ENCODE measurements around the gene MEMO1.

DNA sequence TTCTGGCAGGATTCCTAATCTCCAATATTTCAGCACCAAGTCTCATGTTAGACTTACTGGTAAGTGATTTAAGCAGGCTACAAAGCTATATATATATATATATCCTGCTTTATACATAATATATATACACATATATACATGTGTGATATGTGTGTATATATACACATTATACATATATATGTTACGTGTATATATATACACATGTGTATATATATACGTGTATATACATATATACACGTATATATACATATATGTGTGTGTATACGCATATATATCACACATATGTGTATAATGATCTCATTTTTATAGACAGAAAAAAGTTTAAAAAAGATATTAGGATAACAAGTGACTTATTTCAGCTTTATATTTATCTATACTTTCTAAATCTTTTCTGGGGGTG lies 41.6 kb downstream of the MEMO1 start:
- TF ChIP-seq, protein P1, sequence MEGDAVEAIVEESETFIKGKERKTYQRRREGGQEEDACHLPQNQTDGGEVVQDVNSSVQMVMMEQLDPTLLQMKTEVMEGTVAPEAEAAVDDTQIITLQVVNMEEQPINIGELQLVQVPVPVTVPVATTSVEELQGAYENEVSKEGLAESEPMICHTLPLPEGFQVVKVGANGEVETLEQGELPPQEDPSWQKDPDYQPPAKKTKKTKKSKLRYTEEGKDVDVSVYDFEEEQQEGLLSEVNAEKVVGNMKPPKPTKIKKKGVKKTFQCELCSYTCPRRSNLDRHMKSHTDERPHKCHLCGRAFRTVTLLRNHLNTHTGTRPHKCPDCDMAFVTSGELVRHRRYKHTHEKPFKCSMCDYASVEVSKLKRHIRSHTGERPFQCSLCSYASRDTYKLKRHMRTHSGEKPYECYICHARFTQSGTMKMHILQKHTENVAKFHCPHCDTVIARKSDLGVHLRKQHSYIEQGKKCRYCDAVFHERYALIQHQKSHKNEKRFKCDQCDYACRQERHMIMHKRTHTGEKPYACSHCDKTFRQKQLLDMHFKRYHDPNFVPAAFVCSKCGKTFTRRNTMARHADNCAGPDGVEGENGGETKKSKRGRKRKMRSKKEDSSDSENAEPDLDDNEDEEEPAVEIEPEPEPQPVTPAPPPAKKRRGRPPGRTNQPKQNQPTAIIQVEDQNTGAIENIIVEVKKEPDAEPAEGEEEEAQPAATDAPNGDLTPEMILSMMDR (IDR thresholded peaks at IDR 0.05; ENCODE audit: low read depth, low read length, poor library complexity, severe bottlenecking): no peak
- no peak for TF ChIP-seq EZH2phosphoT487 (IDR thresholded peaks at IDR 0.05; ENCODE audit: borderline replicate concordance, low read length)
